Measurements from ENCODE around the gene ALOX5AP.

Gene ALOX5AP

GRCh38 chr13:30751183-30751933 lies 16.0 kb downstream of the ALOX5AP start:
- H3K9me3 ChIP-seq (ENCODE audit: control insufficient read depth, low read length), result peaks cover 4% of the 10 kb centered on the region
- no peaks in the 10 kb centered on the region for H3K36me3 ChIP-seq (ENCODE audit: control insufficient read depth, insufficient read depth, low read length, severe bottlenecking)
- no peak overlapping the region for H3K4me3 ChIP-seq (ENCODE audit: low read length)

GRCh38 chr13:30752201-30752797 lies 17.0 kb downstream of the ALOX5AP start:
- Histone ChIP-seq H3K36me3 (ENCODE audit: control insufficient read depth, insufficient read depth, low read length, severe bottlenecking) (no peaks in the 10 kb centered on the region), H3K4me3 (ENCODE audit: low read length) (no peak overlapping the region), H3K27me3 (replicated peaks; ENCODE audit: control insufficient read depth, insufficient read depth, low read length) (peaks cover 32% of the 10 kb centered on the region), H3K9ac (ENCODE audit: low read length) (no peak overlapping the region), H3K9me3 (ENCODE audit: control insufficient read depth, low read length) (peaks cover 4% of the 10 kb centered on the region), H3K4me1 (ENCODE audit: control insufficient read depth, insufficient read depth, low read length) (peaks cover 14% of the 10 kb centered on the region)
- peak; percentile 20 for DNase-seq (ENCODE audit: low read depth)

More at GRCh38 chr13:30751183-30751933, 16.0 kb downstream of the ALOX5AP start:
- Histone ChIP-seq H3K27me3 (replicated peaks; ENCODE audit: control insufficient read depth, insufficient read depth, low read length) (peaks cover 27% of the 10 kb centered on the region), H3K9ac (ENCODE audit: low read length) (no peak overlapping the region), H3K4me1 (ENCODE audit: control insufficient read depth, insufficient read depth, low read length) (peaks cover 21% of the 10 kb centered on the region)
- no peak for DNase-seq (ENCODE audit: low read depth)

GRCh38 chr13:30753030-30753616 lies 17.8 kb downstream of the ALOX5AP start:
- DNase-seq (ENCODE audit: low read depth), result no peak
- Histone ChIP-seq H3K9me3 (ENCODE audit: control insufficient read depth, low read length) (peaks cover 4% of the 10 kb centered on the region), H3K27me3 (replicated peaks; ENCODE audit: control insufficient read depth, insufficient read depth, low read length) (peaks cover 38% of the 10 kb centered on the region), H3K36me3 (ENCODE audit: control insufficient read depth, insufficient read depth, low read length, severe bottlenecking) (no peaks in the 10 kb centered on the region), H3K9ac (ENCODE audit: low read length) (no peak overlapping the region), H3K4me1 (ENCODE audit: control insufficient read depth, insufficient read depth, low read length) (peaks cover 9% of the 10 kb centered on the region), H3K4me3 (ENCODE audit: low read length) (no peak overlapping the region)

- Histone ChIP-seq H3K4me1 (ENCODE audit: control insufficient read depth, insufficient read depth, low read length) (peaks cover 9% of the 10 kb centered on the region), H3K9ac (ENCODE audit: low read length) (no peak overlapping the region), H3K9me3 (ENCODE audit: control insufficient read depth, low read length) (peaks cover 4% of the 10 kb centered on the region), H3K4me3 (ENCODE audit: low read length) (no peak overlapping the region), H3K36me3 (ENCODE audit: control insufficient read depth, insufficient read depth, low read length, severe bottlenecking) (no peaks in the 10 kb centered on the region), H3K27me3 (replicated peaks; ENCODE audit: control insufficient read depth, insufficient read depth, low read length) (peaks cover 55% of the 10 kb centered on the region)
- no peak for DNase-seq (ENCODE audit: low read depth)
Observed at GRCh38 chr13:30755678-30756077, 20.3 kb downstream of the ALOX5AP start.

GRCh38 chr13:30757026-30757742 lies 21.8 kb downstream of the ALOX5AP start:
- no peaks in the 10 kb centered on the region for H3K9me3 ChIP-seq (ENCODE audit: control insufficient read depth, low read length)
- no peak overlapping the region for H3K4me3 ChIP-seq (ENCODE audit: low read length)
- no peaks in the 10 kb centered on the region for H3K36me3 ChIP-seq (ENCODE audit: control insufficient read depth, insufficient read depth, low read length, severe bottlenecking)
- peaks cover 6% of the 10 kb centered on the region for H3K4me1 ChIP-seq (ENCODE audit: control insufficient read depth, insufficient read depth, low read length)
- DNase-seq (ENCODE audit: low read depth), result no peak
- no peak overlapping the region for H3K9ac ChIP-seq (ENCODE audit: low read length)
- H3K27me3 ChIP-seq (replicated peaks; ENCODE audit: control insufficient read depth, insufficient read depth, low read length), result peaks cover 51% of the 10 kb centered on the region

- Histone ChIP-seq H3K4me1 (ENCODE audit: control insufficient read depth, insufficient read depth, low read length) (no peaks in the 10 kb centered on the region), H3K27me3 (replicated peaks; ENCODE audit: control insufficient read depth, insufficient read depth, low read length) (peaks cover 45% of the 10 kb centered on the region), H3K9ac (ENCODE audit: low read length) (no peak overlapping the region), H3K36me3 (ENCODE audit: control insufficient read depth, insufficient read depth, low read length, severe bottlenecking) (no peaks in the 10 kb centered on the region), H3K9me3 (ENCODE audit: control insufficient read depth, low read length) (no peaks in the 10 kb centered on the region), H3K4me3 (ENCODE audit: low read length) (no peak overlapping the region)
- DNase-seq (ENCODE audit: low read depth), result peak; percentile 25
Observed at GRCh38 chr13:30759748-30760147, 24.4 kb downstream of the ALOX5AP start.

GRCh38 chr13:30762643-30763042 lies 27.3 kb downstream of the ALOX5AP start:
- Histone ChIP-seq H3K27me3 (replicated peaks; ENCODE audit: control insufficient read depth, insufficient read depth, low read length) (peaks cover 20% of the 10 kb centered on the region), H3K9ac (ENCODE audit: low read length) (no peak overlapping the region), H3K36me3 (ENCODE audit: control insufficient read depth, insufficient read depth, low read length, severe bottlenecking) (no peaks in the 10 kb centered on the region), H3K9me3 (ENCODE audit: control insufficient read depth, low read length) (no peaks in the 10 kb centered on the region), H3K4me1 (ENCODE audit: control insufficient read depth, insufficient read depth, low read length) (peaks cover 4% of the 10 kb centered on the region), H3K4me3 (ENCODE audit: low read length) (no peak overlapping the region)
- DNase-seq (ENCODE audit: low read depth), result no peak

GRCh38 chr13:30763786-30764413 lies 28.6 kb downstream of the ALOX5AP start:
- no peaks in the 10 kb centered on the region for H3K9me3 ChIP-seq (ENCODE audit: control insufficient read depth, low read length)
- H3K9ac ChIP-seq (ENCODE audit: low read length), result no peak overlapping the region
- DNase-seq (ENCODE audit: low read depth), result no peak
- H3K36me3 ChIP-seq (ENCODE audit: control insufficient read depth, insufficient read depth, low read length, severe bottlenecking), result no peaks in the 10 kb centered on the region
- peaks cover 4% of the 10 kb centered on the region for H3K4me1 ChIP-seq (ENCODE audit: control insufficient read depth, insufficient read depth, low read length)
- H3K27me3 ChIP-seq (replicated peaks; ENCODE audit: control insufficient read depth, insufficient read depth, low read length), result peaks cover 9% of the 10 kb centered on the region
- H3K4me3 ChIP-seq (ENCODE audit: low read length), result no peak overlapping the region

- H3K9me3 ChIP-seq (ENCODE audit: control insufficient read depth, low read length), result peaks cover under 1% of the 10 kb centered on the region
- no peaks in the 10 kb centered on the region for H3K36me3 ChIP-seq (ENCODE audit: control insufficient read depth, insufficient read depth, low read length, severe bottlenecking)
- H3K27me3 ChIP-seq (replicated peaks; ENCODE audit: control insufficient read depth, insufficient read depth, low read length), result no peaks in the 10 kb centered on the region
- peaks cover 4% of the 10 kb centered on the region for H3K4me1 ChIP-seq (ENCODE audit: control insufficient read depth, insufficient read depth, low read length)
- no peak for DNase-seq (ENCODE audit: low read depth)
- H3K9ac ChIP-seq (ENCODE audit: low read length), result no peak overlapping the region
- no peak overlapping the region for H3K4me3 ChIP-seq (ENCODE audit: low read length)
Observed at GRCh38 chr13:30766231-30766630, 30.9 kb downstream of the ALOX5AP start.

- DNase-seq (ENCODE audit: low read depth), result no peak
- Histone ChIP-seq H3K4me1 (ENCODE audit: control insufficient read depth, insufficient read depth, low read length) (peaks cover 4% of the 10 kb centered on the region), H3K36me3 (ENCODE audit: control insufficient read depth, insufficient read depth, low read length, severe bottlenecking) (no peaks in the 10 kb centered on the region), H3K27me3 (replicated peaks; ENCODE audit: control insufficient read depth, insufficient read depth, low read length) (no peaks in the 10 kb centered on the region), H3K9ac (ENCODE audit: low read length) (no peak overlapping the region), H3K4me3 (ENCODE audit: low read length) (no peak overlapping the region), H3K9me3 (ENCODE audit: control insufficient read depth, low read length) (peaks cover 8% of the 10 kb centered on the region)
Observed at GRCh38 chr13:30770929-30771328, 35.6 kb downstream of the ALOX5AP start.

GRCh38 chr13:30773561-30773960 lies 38.2 kb downstream of the ALOX5AP start:
- peaks cover 8% of the 10 kb centered on the region for H3K9me3 ChIP-seq (ENCODE audit: control insufficient read depth, low read length)
- no peaks in the 10 kb centered on the region for H3K36me3 ChIP-seq (ENCODE audit: control insufficient read depth, insufficient read depth, low read length, severe bottlenecking)
- no peak overlapping the region for H3K4me3 ChIP-seq (ENCODE audit: low read length)
- H3K4me1 ChIP-seq (ENCODE audit: control insufficient read depth, insufficient read depth, low read length), result no peaks in the 10 kb centered on the region
- no peak for DNase-seq (ENCODE audit: low read depth)
- H3K27me3 ChIP-seq (replicated peaks; ENCODE audit: control insufficient read depth, insufficient read depth, low read length), result no peaks in the 10 kb centered on the region
- H3K9ac ChIP-seq (ENCODE audit: low read length), result no peak overlapping the region

Data from adipocyte (in vitro differentiated cells).